BLaER1 (cell line): ENCODE data around the gene BORCS5.

Source experiments
- H3K27ac ChIP-seq: shearing (Covaris generic); formaldehyde crosslinking; 2 replicates; pipeline ENCODE4 v1.8.1; 2022
- H3K27me3 ChIP-seq: shearing (Covaris generic); formaldehyde crosslinking; 2 replicates; pipeline ENCODE4 v1.8.1; 2022
- H3K36me3 ChIP-seq: shearing (Covaris generic); formaldehyde crosslinking; 2 replicates; pipeline ENCODE4 v1.8.1; 2022
- H3K4me1 ChIP-seq: shearing (Covaris generic); formaldehyde crosslinking; 2 replicates; pipeline ENCODE4 v1.8.1; 2022
- H3K4me2 ChIP-seq: shearing (Covaris generic); formaldehyde crosslinking; 2 replicates; pipeline ENCODE4 v1.8.1; 2022
- H3K4me3 ChIP-seq: shearing (Covaris generic); formaldehyde crosslinking; 2 replicates; pipeline ENCODE4 v1.8.1; 2022
- H3K9ac ChIP-seq: shearing (Covaris generic); formaldehyde crosslinking; 2 replicates; pipeline ENCODE4 v1.8.1; 2022
- H3K9me3 ChIP-seq: shearing (Covaris generic); formaldehyde crosslinking; 2 replicates; pipeline ENCODE4 v1.8.1; 2022
- H4K20me1 ChIP-seq: shearing (Covaris generic); formaldehyde crosslinking; 2 replicates; pipeline ENCODE4 v1.8.1; 2022
- Cebpa-rat ChIP-seq: shearing (Covaris generic); IDR thresholded peaks from 2 replicates; pipeline ENCODE4 v1.8.1; 2022

Gene BORCS5

GRCh38 chr12:12428047-12428446 lies 71.2 kb downstream of the BORCS5 start:
- H3K27ac ChIP-seq = no peak overlapping the region
- no peak for TF ChIP-seq Cebpa-rat
- H4K20me1 ChIP-seq = no peaks in the 10 kb centered on the region
- peaks cover 23% of the 10 kb centered on the region for H3K9me3 ChIP-seq
- H3K4me3 ChIP-seq = no peak overlapping the region
- H3K9ac ChIP-seq = no peak overlapping the region
- no peaks in the 10 kb centered on the region for H3K27me3 ChIP-seq
- no peak overlapping the region for H3K4me2 ChIP-seq
- no peaks in the 10 kb centered on the region for H3K4me1 ChIP-seq
- H3K36me3 ChIP-seq = no peaks in the 10 kb centered on the region

DNA sequence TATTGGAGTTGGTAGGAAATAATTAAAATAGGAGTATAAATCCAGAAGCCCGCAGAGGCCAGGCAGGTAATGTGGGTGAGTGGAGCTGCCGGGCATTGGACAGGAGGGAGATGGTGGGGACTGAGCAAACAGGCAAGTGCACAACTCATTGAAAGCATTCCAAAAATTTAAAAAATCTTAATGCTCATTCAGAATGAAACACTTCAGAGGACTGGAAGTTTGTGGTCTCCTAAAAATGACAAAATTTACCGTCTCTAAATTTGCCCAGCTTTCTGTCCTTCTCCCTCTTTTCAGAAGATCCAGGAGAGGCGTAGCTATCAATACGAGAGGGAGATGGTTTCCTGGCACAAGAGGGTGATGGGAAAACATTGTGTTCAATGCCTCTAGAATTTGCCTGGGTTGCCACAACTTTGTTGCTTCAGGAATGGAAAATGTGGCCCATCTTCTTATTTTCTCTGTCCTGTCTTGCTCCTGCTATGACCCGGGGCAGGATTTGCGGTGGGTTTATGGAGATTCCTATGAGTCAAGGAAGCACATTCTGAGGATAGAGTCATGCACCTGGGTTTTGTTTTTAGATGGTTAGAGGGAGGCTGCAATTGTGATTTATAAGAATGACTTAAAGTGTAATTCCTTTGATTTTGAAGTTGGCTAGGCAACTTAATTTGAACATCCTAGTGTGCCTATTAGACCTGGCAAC lies 72.2 kb downstream of the BORCS5 start:
- H3K4me3 ChIP-seq = no peak overlapping the region
- H3K9me3 ChIP-seq = peaks cover 13% of the 10 kb centered on the region
- H3K4me1 ChIP-seq = no peaks in the 10 kb centered on the region
- no peak overlapping the region for H3K27ac ChIP-seq
- H3K9ac ChIP-seq = no peak overlapping the region
- H3K4me2 ChIP-seq = no peak overlapping the region
- H3K27me3 ChIP-seq = no peaks in the 10 kb centered on the region
- no peaks in the 10 kb centered on the region for H4K20me1 ChIP-seq
- TF ChIP-seq Cebpa-rat = no peak
- H3K36me3 ChIP-seq = no peaks in the 10 kb centered on the region

DNA sequence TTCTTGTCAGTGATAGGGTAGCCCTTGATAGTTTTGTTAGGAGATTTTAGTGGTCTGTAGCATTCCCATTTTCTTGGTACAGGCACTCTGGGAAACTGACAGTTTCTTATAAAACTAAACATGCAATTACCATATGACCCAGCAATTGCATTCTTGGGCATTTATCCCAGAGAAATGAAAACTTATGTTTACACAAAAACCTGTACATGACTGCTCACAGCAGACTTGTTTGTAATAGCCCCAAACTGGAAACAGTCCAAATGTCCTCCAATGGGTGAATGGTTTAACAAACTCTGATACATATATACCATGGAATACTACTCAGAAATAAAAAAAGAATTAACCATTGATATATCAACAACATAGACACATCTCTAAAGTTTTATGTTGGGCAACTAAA lies 75.5 kb downstream of the BORCS5 start:
- no peak overlapping the region for H3K9ac ChIP-seq
- H3K4me1 ChIP-seq = no peaks in the 10 kb centered on the region
- H3K4me2 ChIP-seq = no peak overlapping the region
- TF ChIP-seq Cebpa-rat = no peak
- H4K20me1 ChIP-seq = no peaks in the 10 kb centered on the region
- H3K27ac ChIP-seq = no peak overlapping the region
- peaks cover 7% of the 10 kb centered on the region for H3K9me3 ChIP-seq
- peaks cover 13% of the 10 kb centered on the region for H3K36me3 ChIP-seq
- no peak overlapping the region for H3K4me3 ChIP-seq
- H3K27me3 ChIP-seq = no peaks in the 10 kb centered on the region

- no peak overlapping the region for H3K27ac ChIP-seq
- no peaks in the 10 kb centered on the region for H3K27me3 ChIP-seq
- H3K4me1 ChIP-seq = no peaks in the 10 kb centered on the region
- peaks cover 19% of the 10 kb centered on the region for H3K36me3 ChIP-seq
- H3K9ac ChIP-seq = no peak overlapping the region
- H3K9me3 ChIP-seq = peaks cover 10% of the 10 kb centered on the region
- H4K20me1 ChIP-seq = no peaks in the 10 kb centered on the region
- H3K4me3 ChIP-seq = no peak overlapping the region
- TF ChIP-seq Cebpa-rat = no peak
- H3K4me2 ChIP-seq = no peak overlapping the region
Observed at GRCh38 chr12:12433203-12433731, 76.4 kb downstream of the BORCS5 start.

DNA sequence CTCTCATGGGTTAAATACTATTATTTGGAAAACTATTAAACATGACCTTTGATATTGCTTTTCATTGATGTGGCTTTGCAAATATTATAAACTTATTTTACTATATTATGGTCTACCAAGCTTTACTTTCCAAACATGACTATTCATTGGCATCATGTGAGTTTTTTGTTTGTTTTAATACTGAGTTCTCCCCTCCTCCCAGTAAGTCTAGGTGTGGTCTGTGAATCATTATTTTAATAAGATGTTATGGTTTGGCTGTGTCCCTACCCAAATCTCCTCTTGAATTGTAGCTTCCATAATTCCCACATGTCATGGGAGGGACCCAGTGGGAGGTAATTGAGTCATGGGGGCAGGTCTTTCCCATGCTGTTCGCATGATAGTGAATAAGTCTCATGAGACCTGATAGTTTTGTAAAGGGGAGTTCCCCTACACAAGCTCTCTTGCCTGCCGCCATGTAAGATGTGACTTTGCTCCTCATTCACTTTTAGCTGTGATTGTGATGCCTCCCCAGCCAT lies 80.0 kb downstream of the BORCS5 start:
- H3K36me3 ChIP-seq = peaks cover 19% of the 10 kb centered on the region
- no peak overlapping the region for H3K4me2 ChIP-seq
- peaks cover 14% of the 10 kb centered on the region for H3K4me1 ChIP-seq
- H3K9me3 ChIP-seq = peaks cover 10% of the 10 kb centered on the region
- no peak overlapping the region for H3K4me3 ChIP-seq
- no peaks in the 10 kb centered on the region for H3K27me3 ChIP-seq
- H4K20me1 ChIP-seq = no peaks in the 10 kb centered on the region
- TF ChIP-seq Cebpa-rat = no peak
- H3K27ac ChIP-seq = no peak overlapping the region
- no peak overlapping the region for H3K9ac ChIP-seq

DNA sequence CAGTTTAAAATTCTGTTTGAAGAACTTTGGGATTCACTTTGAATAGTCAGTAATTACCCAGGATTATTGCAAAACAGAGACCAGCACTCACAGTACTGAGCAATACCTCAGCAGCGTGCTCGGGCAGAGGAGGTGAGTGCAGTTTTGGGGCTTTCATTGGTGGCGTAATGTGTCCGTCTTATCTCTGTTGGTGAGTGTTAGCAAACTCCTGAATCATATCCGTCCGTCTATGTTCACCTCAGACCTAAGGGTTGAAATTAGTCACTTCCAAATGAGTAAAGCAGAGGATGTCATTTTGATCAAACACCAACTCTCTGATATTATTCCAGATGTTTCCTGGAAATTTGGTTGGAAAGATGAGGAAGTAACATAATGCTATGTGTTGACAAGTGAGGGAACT lies 82.8 kb downstream of the BORCS5 start:
- no peak overlapping the region for H3K27ac ChIP-seq
- peaks cover 19% of the 10 kb centered on the region for H3K36me3 ChIP-seq
- H3K9ac ChIP-seq = no peak overlapping the region
- no peaks in the 10 kb centered on the region for H4K20me1 ChIP-seq
- no peak for TF ChIP-seq Cebpa-rat
- no peak overlapping the region for H3K4me3 ChIP-seq
- no peak overlapping the region for H3K4me2 ChIP-seq
- peaks cover 10% of the 10 kb centered on the region for H3K9me3 ChIP-seq
- H3K4me1 ChIP-seq = peaks cover 29% of the 10 kb centered on the region
- H3K27me3 ChIP-seq = no peaks in the 10 kb centered on the region

GRCh38 chr12:12440784-12441428 lies 84.0 kb downstream of the BORCS5 start:
- Histone ChIP-seq H3K4me3 (no peak overlapping the region), H3K4me1 (peaks cover 29% of the 10 kb centered on the region), H3K4me2 (peak overlapping the region; percentile 55; the same call in 1 of the 2 replicates), H3K27me3 (no peaks in the 10 kb centered on the region), H3K9ac (no peak overlapping the region), H3K27ac (no peak overlapping the region), H4K20me1 (no peaks in the 10 kb centered on the region), H3K36me3 (peaks cover 19% of the 10 kb centered on the region), H3K9me3 (peaks cover 10% of the 10 kb centered on the region)
- no peak for TF ChIP-seq Cebpa-rat

GRCh38 chr12:12441429-12441807 lies 84.5 kb downstream of the BORCS5 start:
- no peaks in the 10 kb centered on the region for H4K20me1 ChIP-seq
- no peak overlapping the region for H3K9ac ChIP-seq
- TF ChIP-seq Cebpa-rat = no peak
- H3K36me3 ChIP-seq = peaks cover 15% of the 10 kb centered on the region
- peaks cover 29% of the 10 kb centered on the region for H3K4me1 ChIP-seq
- no peak overlapping the region for H3K4me3 ChIP-seq
- peak overlapping the region; percentile 5; the same call in 1 of the 2 replicates for H3K27ac ChIP-seq
- H3K27me3 ChIP-seq = no peaks in the 10 kb centered on the region
- peak overlapping the region; percentile 55 for H3K4me2 ChIP-seq
- peaks cover 10% of the 10 kb centered on the region for H3K9me3 ChIP-seq

DNA sequence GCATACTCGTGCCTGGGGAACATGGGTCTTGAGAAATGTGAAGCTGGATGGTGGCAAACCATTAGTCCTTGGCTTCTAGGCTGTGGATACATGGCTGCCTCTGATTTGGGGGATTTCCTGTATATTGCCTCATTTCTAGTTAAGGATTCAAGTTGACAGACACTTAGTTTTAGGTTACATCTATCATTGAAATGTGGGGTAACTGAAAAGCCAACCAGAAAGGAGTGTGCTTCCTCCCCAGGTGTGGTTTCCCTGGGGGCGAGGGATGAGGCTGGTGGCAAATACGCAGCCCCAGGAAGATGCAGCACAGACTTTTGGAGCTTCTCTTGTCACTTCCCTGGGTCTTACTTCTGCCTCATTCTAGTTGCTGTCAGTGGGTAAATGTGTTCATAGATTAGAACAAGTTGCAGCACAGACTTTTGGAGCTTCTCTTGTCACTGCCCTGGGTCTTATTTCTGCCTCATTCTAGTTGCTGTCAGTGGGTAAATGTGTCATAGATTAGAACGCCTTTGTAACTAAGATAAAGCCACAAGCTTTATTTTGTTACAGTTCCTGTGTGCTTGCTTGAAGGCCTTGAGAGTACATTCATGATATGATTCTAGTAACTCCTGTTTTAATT lies 85.1 kb downstream of the BORCS5 start:
- Histone ChIP-seq H3K36me3 (peaks cover 10% of the 10 kb centered on the region), H3K9ac (no peak overlapping the region), H3K4me2 (peak overlapping the region; percentile 55), H3K4me1 (peaks cover 34% of the 10 kb centered on the region), H3K4me3 (no peak overlapping the region), H3K9me3 (peaks cover 7% of the 10 kb centered on the region), H4K20me1 (no peaks in the 10 kb centered on the region), H3K27ac (peak overlapping the region; percentile 5; the same call in 1 of the 2 replicates), H3K27me3 (no peaks in the 10 kb centered on the region)
- TF ChIP-seq Cebpa-rat = no peak
